ENCODE measurements around the gene UBE2D2. TPM values are rescaled to one million over a fixed set of nuclear protein-coding genes. Genes with fewer than 3 reads are reported as not detected.

UBE2D2 gene
- total and polyA plus RNA-seq, 10 of the 15 experiments (the other 5 are each of a cell fraction or from before 2014, with no cell fraction given) = 58.6 to 245 (median 128) TPM

GRCh38 chr5:139660923-139661814 is 100.0 kb downstream of the UBE2D2 start (continued):
- no peak for TF ChIP-seq PBX3 (IDR thresholded peaks at IDR 0.05; ENCODE audit: insufficient replicate concordance, low read depth, low read length)
- TF ChIP-seq ESRRA (IDR thresholded peaks at IDR 0.05; ENCODE audit: low read length) = no peak
- TF ChIP-seq IRF4 (IDR thresholded peaks at IDR 0.05; ENCODE audit: low read depth, low read length) = no peak
- TF ChIP-seq NBN (IDR thresholded peaks at IDR 0.05) = peak; percentile 81; the same call in 1 of the 2 replicates
- TF ChIP-seq GATAD2B (conservative IDR thresholded peaks at IDR 0.05; ENCODE audit: low read depth) = peak; percentile 78
- TF ChIP-seq BACH1 (IDR thresholded peaks at IDR 0.05; ENCODE audit: borderline replicate concordance) = peak; percentile 73; the same call in 1 of the 2 replicates
- TF ChIP-seq FOXK2 (IDR thresholded peaks at IDR 0.05) = no peak
- no peak for TF ChIP-seq CHD4 (IDR thresholded peaks at IDR 0.05)
- no peak for TF ChIP-seq RFX5 (IDR thresholded peaks at IDR 0.05; ENCODE audit: low read depth, low read length)
- peak; percentile 62 for TF ChIP-seq IKZF1 (conservative IDR thresholded peaks at IDR 0.05)
- peak; percentile 31; the same call in 1 of the 2 replicates for TF ChIP-seq MTA2 (IDR thresholded peaks at IDR 0.05; ENCODE audit: low read depth)
- TF ChIP-seq HDAC6 (IDR thresholded peaks at IDR 0.05; ENCODE audit: unreplicated experiment) = no peak
- no peak for TF ChIP-seq STAT3 (IDR thresholded peaks at IDR 0.05; ENCODE audit: low read depth, low read length)
- TF ChIP-seq MYC (IDR thresholded peaks at IDR 0.05; ENCODE audit: insufficient read depth, insufficient read length, insufficient replicate concordance, low read length, severe bottlenecking) = peak; percentile 59
- TF ChIP-seq RAD21 (IDR thresholded peaks at IDR 0.05; ENCODE audit: insufficient read depth, low read depth, low read length) = no peak
- TF ChIP-seq SMARCA5 (IDR thresholded peaks at IDR 0.05) = peak; percentile 7; the same call in 1 of the 2 replicates
- TF ChIP-seq BHLHE40 (IDR thresholded peaks at IDR 0.05; ENCODE audit: borderline replicate concordance in 1 of 2, low read depth in 2 of 2, low read length in 1 of 2) = peak; percentile 33 to 86; a peak in 3 of 4 replicates
- no peak for TF ChIP-seq ZBED1 (IDR thresholded peaks at IDR 0.05; ENCODE audit: borderline replicate concordance)
- TF ChIP-seq EED (IDR thresholded peaks at IDR 0.05; ENCODE audit: low read depth) = peak; percentile 55; the same call in 1 of the 2 replicates
- TF ChIP-seq IKZF2 (IDR thresholded peaks at IDR 0.05) = peak in 1 of 2 experiments; percentile 32; a peak in 2 of 4 replicates
- peak; percentile 39 for TF ChIP-seq MEF2B (IDR thresholded peaks at IDR 0.05; ENCODE audit: partially characterized antibody, poor library complexity, severe bottlenecking)
- TF ChIP-seq ZNF592 (IDR thresholded peaks at IDR 0.05) = 0 out of 2 replicates have a peak, but pooled peaks have one; percentile 58
- TF ChIP-seq PKNOX1 (IDR thresholded peaks at IDR 0.05) = peak; percentile 6; the same call in 1 of the 2 replicates
- TF ChIP-seq LARP7 (IDR thresholded peaks at IDR 0.05) = peak; percentile 64; the same call in 1 of the 2 replicates
- no peak for TF ChIP-seq SREBF1 (IDR thresholded peaks at IDR 0.05; ENCODE audit: low read length)
